DND-41 (cell line): Measurements from ENCODE around the gene ZNF652.

Experiments
- ATAC-seq: fragments of 200-7000 bp; cut with Tn5 transposase; 3 replicates; pipeline ENCODE4 v1.9.1; 2021; ENCODE audit warnings: low read depth; ENCODE audit not compliant: insufficient read depth
- DNase-seq: peaks from one replicate; pipeline ENCODE4 v3.0.0-alpha.2; 2020
- H2AFZ ChIP-seq: 2 replicates; pipeline ENCODE4 v1.6.0; 2012; ENCODE audit warnings: low read depth, low read length
- H3K27ac ChIP-seq: 2 replicates; pipeline ENCODE4 v1.5.1; 2012; ENCODE audit warnings: low read length, inconsistent platforms
- H3K27me3 ChIP-seq: fragments of 200-600 bp; sonication (generic); 2 replicates; pipeline ENCODE4 v1.6.0; 2012; ENCODE audit warnings: low read length, mild to moderate bottlenecking, inconsistent platforms; ENCODE audit not compliant: insufficient read depth, poor library complexity
- H3K36me3 ChIP-seq: 2 replicates; pipeline ENCODE4 v1.5.1; 2012; ENCODE audit warnings: low read length, inconsistent platforms; ENCODE audit not compliant: insufficient read depth
- H3K4me1 ChIP-seq: 2 replicates; pipeline ENCODE4 v1.5.1; 2012; ENCODE audit warnings: mild to moderate bottlenecking, low read length; ENCODE audit not compliant: insufficient read depth
- H3K4me2 ChIP-seq: 2 replicates; pipeline ENCODE4 v1.6.0; 2012; ENCODE audit warnings: mild to moderate bottlenecking, moderate library complexity, low read length, inconsistent platforms; ENCODE audit not compliant: insufficient read depth
- H3K4me3 ChIP-seq, 2 experiments: fragments of 200-600 bp in 1 of 2; shearing (Covaris generic) in 1 of 2; 2 replicates each; pipeline ENCODE4 v1.5.1; 2012 to 2016; ENCODE audit warnings: inconsistent platforms in 2 of 2, low read length in 2 of 2, mild to moderate bottlenecking in 2 of 2, low read depth in 1 of 2, moderate library complexity in 1 of 2
- H3K79me2 ChIP-seq: 2 replicates; pipeline ENCODE4 v1.6.0; 2012; ENCODE audit warnings: low read length, inconsistent platforms; ENCODE audit not compliant: insufficient read depth
- H3K9ac ChIP-seq: 2 replicates; pipeline ENCODE4 v1.6.0; 2012; ENCODE audit warnings: low read depth, mild to moderate bottlenecking, inconsistent platforms, low read length, moderate library complexity
- H3K9me3 ChIP-seq: 2 replicates; pipeline ENCODE4 v1.5.1; 2012; ENCODE audit warnings: low read length, moderate library complexity, mild to moderate bottlenecking, inconsistent platforms; ENCODE audit not compliant: insufficient read depth, severe bottlenecking
- H4K20me1 ChIP-seq: 2 replicates; pipeline ENCODE4 v1.6.0; 2012; ENCODE audit warnings: low read length; ENCODE audit not compliant: insufficient read depth
- CTCF ChIP-seq: IDR thresholded peaks from 2 replicates; pipeline ENCODE4 v1.5.1; 2012; ENCODE audit warnings: borderline replicate concordance, low read length, moderate library complexity, mild to moderate bottlenecking; ENCODE audit not compliant: poor library complexity, severe bottlenecking; ENCODE audit errors: extremely low read depth
- EZH2 ChIP-seq: IDR thresholded peaks from 3 replicates; pipeline ENCODE4 v1.6.1; 2012; ENCODE audit warnings: borderline replicate concordance, low read depth, mild to moderate bottlenecking, moderate library complexity, low read length, inconsistent platforms; ENCODE audit not compliant: severe bottlenecking

Gene ZNF652

GRCh38 chr17:49357516-49357915, 4.5 kb downstream of the ZNF652 start:
- H4K20me1 ChIP-seq = peaks cover 43% of the 10 kb centered on the region
- no peak for DNase-seq
- TF ChIP-seq EZH2 (no peak), CTCF (no peak)
- H3K9me3 ChIP-seq = no peaks in the 10 kb centered on the region
- no peak overlapping the region for H2AFZ ChIP-seq
- H3K4me1 ChIP-seq = peaks cover 28% of the 10 kb centered on the region
- no peak overlapping the region for H3K4me2 ChIP-seq
- H3K36me3 ChIP-seq = no peaks in the 10 kb centered on the region; the same call in 1 of the 2 replicates
- ATAC-seq = no peak
- no peaks in the 10 kb centered on the region for H3K27me3 ChIP-seq
- H3K9ac ChIP-seq = no peak overlapping the region
- no peak overlapping the region for H3K27ac ChIP-seq
- H3K79me2 ChIP-seq = peaks cover 51% of the 10 kb centered on the region
- no peak overlapping the region for H3K4me3 ChIP-seq

- H3K4me1 ChIP-seq = peaks cover 24% of the 10 kb centered on the region
- no peak for DNase-seq
Measured at GRCh38 chr17:49356320-49356719, 5.7 kb downstream of the ZNF652 start.

GRCh38 chr17:49353607-49354006, 8.4 kb downstream of the ZNF652 start:
- Histone ChIP-seq H3K4me3 (no peak overlapping the region), H3K79me2 (peaks cover 35% of the 10 kb centered on the region), H3K9me3 (no peaks in the 10 kb centered on the region), H3K36me3 (no peaks in the 10 kb centered on the region), H4K20me1 (peaks cover 28% of the 10 kb centered on the region), H2AFZ (no peak overlapping the region), H3K9ac (no peak overlapping the region), H3K4me2 (no peak overlapping the region), H3K27me3 (no peaks in the 10 kb centered on the region), H3K27ac (no peak overlapping the region), H3K4me1 (no peaks in the 10 kb centered on the region)
- DNase-seq = no peak
- TF ChIP-seq CTCF = no peak
- no peak for TF ChIP-seq EZH2
- no peak for ATAC-seq

More at GRCh38 chr17:49356320-49356719, 5.7 kb downstream of the ZNF652 start:
- no peak overlapping the region for H3K9ac ChIP-seq
- no peaks in the 10 kb centered on the region for H3K36me3 ChIP-seq
- H3K27ac ChIP-seq = no peak overlapping the region
- peaks cover 55% of the 10 kb centered on the region for H3K79me2 ChIP-seq
- TF ChIP-seq EZH2 = no peak
- no peak for TF ChIP-seq CTCF
- ATAC-seq = no peak
- no peaks in the 10 kb centered on the region for H3K9me3 ChIP-seq
- no peak overlapping the region for H3K4me2 ChIP-seq
- no peak overlapping the region for H3K4me3 ChIP-seq
- no peak overlapping the region for H2AFZ ChIP-seq
- no peaks in the 10 kb centered on the region for H3K27me3 ChIP-seq
- peaks cover 47% of the 10 kb centered on the region for H4K20me1 ChIP-seq
